GM12878 (cell line): ENCODE data around the gene OTUD4. TPM values are rescaled to one million over a fixed set of nuclear protein-coding genes. Genes with fewer than 3 reads are reported as not detected.
A peak's percentile ranks its signal among the peaks of the same experiment; 100 is the strongest.

Experiments used
- CEBPB ChIP-seq, 2 experiments: fragments of 150-350 bp in 1 of 2; IDR thresholded peaks; 2 replicates each; pipeline ENCODE4 v1.6.1; 2012 to 2014; ENCODE audit warnings: low read depth in 2 of 2, low read length in 2 of 2, borderline replicate concordance in 1 of 2, inconsistent platforms in 1 of 2
- CHD2 ChIP-seq: IDR thresholded peaks from 2 replicates; pipeline ENCODE4 v1.6.1; 2011; ENCODE audit warnings: low read depth, low read length, improper control_type of control experiment, borderline replicate concordance
- CUX1 ChIP-seq: IDR thresholded peaks from 2 replicates; pipeline ENCODE4 v1.6.1; 2012; ENCODE audit warnings: improper control_type of control experiment, low read depth, low read length; ENCODE audit not compliant: insufficient replicate concordance
- MEF2B ChIP-seq: fragments of 450-650 bp; IDR thresholded peaks from 2 replicates; pipeline ENCODE4 v1.6.1; 2018; ENCODE audit warnings: mild to moderate bottlenecking, moderate library complexity; ENCODE audit not compliant: partially characterized antibody, poor library complexity, severe bottlenecking
- NKRF ChIP-seq: fragments of 450-650 bp; conservative IDR thresholded peaks from 2 replicates; pipeline ENCODE4 v1.6.1; 2017; ENCODE audit warnings: mild to moderate bottlenecking, moderate library complexity
- PAX5 ChIP-seq: IDR thresholded peaks from 2 replicates; pipeline ENCODE4 v1.6.1; 2011; ENCODE audit warnings: low read depth, low read length, borderline replicate concordance
- RELA ChIP-seq: fragments of 450-650 bp; IDR thresholded peaks from 2 replicates; pipeline ENCODE4 v1.8.0; 2014; ENCODE audit warnings: borderline replicate concordance; ENCODE audit not compliant: partially characterized antibody
- SMAD1 ChIP-seq: fragments of 450-650 bp; IDR thresholded peaks from 2 replicates; pipeline ENCODE4 v1.6.1; 2018; ENCODE audit warnings: mild to moderate bottlenecking, low read depth; ENCODE audit not compliant: partially characterized antibody
- SUZ12 ChIP-seq: fragments of 200-600 bp; sonication (generic); IDR thresholded peaks from one replicate; pipeline ENCODE4 v1.6.1; 2018; ENCODE audit warnings: antibody characterized with exemption, mild to moderate bottlenecking; ENCODE audit not compliant: unreplicated experiment
- TCF3 ChIP-seq: IDR thresholded peaks from 2 replicates; pipeline ENCODE4 v1.6.1; 2012; ENCODE audit warnings: low read depth, mild to moderate bottlenecking, low read length, borderline replicate concordance; ENCODE audit not compliant: insufficient read depth
- TCF7 ChIP-seq: IDR thresholded peaks from 2 replicates; pipeline ENCODE4 v1.6.1; 2014; ENCODE audit warnings: antibody characterized with exemption, borderline replicate concordance
- ZBED1 ChIP-seq: IDR thresholded peaks from 2 replicates; pipeline ENCODE4 v1.6.1; 2016; ENCODE audit warnings: borderline replicate concordance
- ZNF217 ChIP-seq: fragments of 450-650 bp; IDR thresholded peaks from 2 replicates; pipeline ENCODE4 v1.6.1; 2017; ENCODE audit warnings: antibody characterized with exemption, mild to moderate bottlenecking
- ZNF384 ChIP-seq: IDR thresholded peaks from 2 replicates; pipeline ENCODE4 v1.6.1; 2012; ENCODE audit warnings: low read depth, mild to moderate bottlenecking, low read length, improper control_type of control experiment, borderline replicate concordance
- polyA plus RNA-seq, 11 experiments: library from polyadenylated mRNA; depleted of rRNA in 4 of 11; unstranded in 6 of 11; stranded (reverse) in 5 of 11; fragments of >200 nt; fragmentation: Nextera tagmentation in 4 of 11; fragmentation: Illumina TruSeq in 1 of 11; extraction: Ambion mirVana in 4 of 11; extraction: Trizol in 1 of 11; gene quantifications; 1 replicate in 1 of 11; 2 replicates in 10 of 11; pipeline versions ENCODE4 v1.2.1 to v1.2.3, GENCODE V29; 2011 to 2016; ENCODE audit warnings: inconsistent platforms in 2 of 11, missing spikeins in 2 of 11, low read depth in 1 of 11
- total RNA-seq, 4 experiments: library from RNA; depleted of rRNA in 3 of 4; stranded (reverse); fragments of >200 nt in 3 of 4; fragmentation: Illumina TruSeq in 1 of 4; extraction: Trizol in 1 of 4; gene quantifications; 2 replicates each; pipeline versions ENCODE4 v1.2.1 to v1.2.3, GENCODE V29; 2013 to 2021
- TF ChIP-seq, protein P1 (sequence below): fragments of 450-650 bp; IDR thresholded peaks from 2 replicates; pipeline ENCODE4 v1.6.1; 2017; ENCODE audit warnings: antibody characterized with exemption, mild to moderate bottlenecking, moderate library complexity

OTUD4 gene
- total and polyA plus RNA-seq, 10 of the 15 experiments (the other 5 are each of a cell fraction or from before 2014, with no cell fraction given) = 2.2 to 26.3 (median 14.2) TPM

DNA sequence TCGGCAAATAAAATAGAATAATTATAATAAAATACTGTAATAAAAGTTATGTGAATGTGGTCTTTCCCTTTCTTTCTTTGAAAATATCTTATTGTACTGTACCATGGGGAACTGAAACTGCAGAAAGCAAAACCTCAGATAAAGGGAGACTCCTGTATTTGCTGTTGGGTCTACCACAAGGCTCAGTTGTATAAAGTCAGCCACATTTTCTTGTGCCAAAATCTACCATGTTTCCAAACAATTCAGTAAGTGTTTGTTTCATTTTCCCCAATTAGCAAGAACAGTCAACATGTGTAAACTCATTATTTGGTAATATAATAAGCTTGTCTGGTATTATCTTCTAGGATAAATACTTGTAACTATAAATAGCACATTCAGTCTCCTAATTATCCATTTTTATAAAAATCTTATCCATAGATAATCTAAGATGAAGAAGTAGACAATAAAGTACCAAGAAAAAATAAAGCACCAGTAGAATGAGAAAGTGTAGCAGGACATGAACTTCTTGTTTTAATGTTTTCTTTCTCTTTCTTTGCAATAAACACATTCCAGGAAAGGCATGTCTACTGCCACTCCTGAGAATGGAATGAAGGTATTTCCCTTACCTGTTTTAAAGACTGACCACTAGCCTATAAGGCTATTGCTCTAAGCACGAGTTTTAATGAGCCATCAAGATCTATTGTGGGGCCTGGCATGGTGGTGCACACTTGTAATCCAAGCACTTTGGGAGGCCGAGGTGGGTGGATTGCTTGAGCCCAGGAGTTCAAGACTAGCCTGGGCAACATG is 15.0 kb upstream of the OTUD4 start (continued):
- TF ChIP-seq RELA (no peak), SUZ12 (no peak), CUX1 (no peak), CHD2 (peak; percentile 52; the same call in 1 of the 2 replicates), PAX5 (peak; percentile 65; the same call in 1 of the 2 replicates), TCF3 (no peak), SMAD1 (no peak), NKRF (no peak), MEF2B (peak; percentile 86), TCF7 (peak; percentile 29; the same call in 1 of the 2 replicates), ZNF217 (no peak; the same call in none of the 2 replicates), ZNF384 (no peak), CEBPB (IDR thresholded peaks at IDR 0.05; ENCODE audit: borderline replicate concordance in 1 of 2, low read depth in 2 of 2, low read length in 2 of 2) (0 out of 4 replicates have a peak, but pooled peaks of 1 of the 2 experiments have one; percentile 68), ZBED1 (no peak; the same call in 1 of the 2 replicates)
- TF ChIP-seq, protein P1, sequence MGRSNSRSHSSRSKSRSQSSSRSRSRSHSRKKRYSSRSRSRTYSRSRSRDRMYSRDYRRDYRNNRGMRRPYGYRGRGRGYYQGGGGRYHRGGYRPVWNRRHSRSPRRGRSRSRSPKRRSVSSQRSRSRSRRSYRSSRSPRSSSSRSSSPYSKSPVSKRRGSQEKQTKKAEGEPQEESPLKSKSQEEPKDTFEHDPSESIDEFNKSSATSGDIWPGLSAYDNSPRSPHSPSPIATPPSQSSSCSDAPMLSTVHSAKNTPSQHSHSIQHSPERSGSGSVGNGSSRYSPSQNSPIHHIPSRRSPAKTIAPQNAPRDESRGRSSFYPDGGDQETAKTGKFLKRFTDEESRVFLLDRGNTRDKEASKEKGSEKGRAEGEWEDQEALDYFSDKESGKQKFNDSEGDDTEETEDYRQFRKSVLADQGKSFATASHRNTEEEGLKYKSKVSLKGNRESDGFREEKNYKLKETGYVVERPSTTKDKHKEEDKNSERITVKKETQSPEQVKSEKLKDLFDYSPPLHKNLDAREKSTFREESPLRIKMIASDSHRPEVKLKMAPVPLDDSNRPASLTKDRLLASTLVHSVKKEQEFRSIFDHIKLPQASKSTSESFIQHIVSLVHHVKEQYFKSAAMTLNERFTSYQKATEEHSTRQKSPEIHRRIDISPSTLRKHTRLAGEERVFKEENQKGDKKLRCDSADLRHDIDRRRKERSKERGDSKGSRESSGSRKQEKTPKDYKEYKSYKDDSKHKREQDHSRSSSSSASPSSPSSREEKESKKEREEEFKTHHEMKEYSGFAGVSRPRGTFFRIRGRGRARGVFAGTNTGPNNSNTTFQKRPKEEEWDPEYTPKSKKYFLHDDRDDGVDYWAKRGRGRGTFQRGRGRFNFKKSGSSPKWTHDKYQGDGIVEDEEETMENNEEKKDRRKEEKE = no peak
